CD4-positive, alpha-beta T cell treated with Interleukin-6 for 4 hours (primary cell): Measurements from ENCODE around the gene RASGEF1B.

Experiments
- DNase-seq: peaks from one replicate; pipeline ENCODE4 v3.0.0-alpha.2; 2020; ENCODE audit warnings: mixed read lengths

Gene RASGEF1B

DNA sequence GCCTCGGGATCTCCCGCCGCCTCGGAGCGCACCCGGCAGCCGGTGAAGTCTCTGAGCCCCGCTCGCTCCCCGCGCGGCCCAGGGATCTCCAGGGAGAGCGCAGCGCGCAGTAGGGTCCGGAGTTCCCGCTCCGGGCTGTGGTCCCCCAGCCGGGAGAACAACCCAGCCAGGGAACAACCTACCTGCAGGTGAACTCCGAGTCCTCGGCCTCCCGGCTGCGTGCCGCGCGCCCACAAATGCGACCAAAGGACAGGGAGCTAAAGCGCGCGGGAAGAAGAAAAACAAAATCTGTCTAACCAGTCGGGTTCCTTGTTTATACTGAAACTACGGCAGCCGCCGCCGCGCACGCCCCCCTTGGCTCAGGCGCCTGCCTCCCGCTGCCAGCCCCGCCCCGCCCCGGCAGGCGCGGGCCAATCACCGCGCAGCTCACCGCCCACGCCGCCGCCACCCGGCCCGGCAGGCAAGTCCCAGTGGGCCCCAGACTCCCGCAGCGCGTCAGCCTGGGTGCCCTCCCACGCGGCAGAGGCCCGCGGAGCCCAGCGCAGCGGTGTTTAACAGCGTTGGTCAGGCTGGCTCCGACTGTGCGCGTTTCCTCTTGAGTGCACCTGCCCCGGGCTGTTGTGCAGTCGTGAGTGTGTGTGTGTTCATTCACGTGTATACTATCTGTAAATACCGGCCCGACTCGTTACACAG lies at the start of gene RASGEF1B:
RASGEF1B (minus strand) TSS at position 320 of the 693 bp plus-strand sequence. CDS start 12,399 bp downstream, outside the sequence.
- DNase-seq: peak; percentile 94

DNA sequence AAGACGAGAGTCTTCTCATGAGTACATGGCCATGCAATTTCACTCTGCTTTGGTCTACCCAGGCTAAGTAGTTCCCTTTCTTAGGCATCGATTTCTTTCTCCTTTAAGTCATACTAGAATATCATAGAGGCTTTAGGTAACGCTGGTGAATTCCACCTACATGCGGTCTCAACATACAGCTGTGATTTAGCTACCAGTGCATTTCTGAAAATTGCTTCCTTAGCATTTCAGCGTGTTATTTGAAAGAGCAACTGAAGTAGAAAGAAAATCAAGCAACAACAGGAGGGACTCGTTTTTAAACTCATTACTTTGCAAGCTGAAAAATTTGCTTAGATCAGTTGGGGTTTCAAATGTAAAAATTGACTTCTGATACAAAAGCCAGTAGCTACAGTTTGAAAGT lies 48.1 kb upstream of the RASGEF1B start:
- DNase-seq: no peak

DNA sequence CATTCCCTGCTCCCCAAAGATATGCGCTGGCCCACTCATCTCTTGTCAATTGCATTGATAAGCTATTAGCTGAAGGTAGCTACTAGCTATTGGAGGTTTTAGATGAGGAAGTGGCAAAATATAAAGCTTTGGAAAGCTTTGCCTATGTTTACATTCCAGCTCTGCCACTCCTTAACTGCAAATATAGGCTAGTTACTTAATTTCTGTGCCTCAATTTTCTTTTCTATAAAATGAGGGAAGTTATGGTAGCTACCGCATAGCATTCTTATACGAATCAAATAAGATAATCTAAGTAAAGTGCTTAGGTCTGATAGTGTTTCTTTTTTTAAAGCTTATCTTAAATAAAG lies 47.7 kb upstream of the RASGEF1B start:
- DNase-seq: no peak

DNA sequence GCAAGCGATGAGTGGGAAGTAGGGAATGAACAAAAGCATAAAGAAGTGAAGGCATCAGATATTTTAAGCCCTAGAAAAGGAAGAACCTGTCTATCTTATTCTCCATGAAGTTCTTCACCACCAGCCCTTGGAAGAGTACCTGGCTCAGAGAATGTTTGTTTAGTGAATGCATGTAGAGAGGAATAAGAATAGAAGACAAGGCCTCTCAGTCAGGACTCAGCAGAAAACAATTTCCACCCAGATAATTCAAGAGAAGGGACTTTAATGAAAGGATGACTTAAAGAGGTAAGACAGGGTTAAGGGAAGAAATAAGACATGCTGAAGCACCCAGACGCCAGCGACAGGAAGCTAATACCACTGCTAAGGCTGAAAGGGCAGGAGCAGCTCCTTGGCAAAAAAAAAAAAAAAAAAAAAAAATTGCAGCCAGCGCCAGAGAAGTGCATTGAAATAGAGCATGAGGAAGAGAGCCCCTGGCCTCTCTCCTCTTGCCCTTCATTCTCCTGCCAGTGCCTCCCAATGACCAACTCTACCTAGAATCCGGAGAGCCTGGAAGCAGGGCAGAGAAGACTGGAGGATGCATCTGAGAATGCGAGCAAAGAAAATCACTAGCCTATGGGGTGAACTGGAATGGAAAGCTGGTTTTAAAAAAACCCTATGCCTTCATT lies 47.2 kb upstream of the RASGEF1B start:
- no peak for DNase-seq

DNA sequence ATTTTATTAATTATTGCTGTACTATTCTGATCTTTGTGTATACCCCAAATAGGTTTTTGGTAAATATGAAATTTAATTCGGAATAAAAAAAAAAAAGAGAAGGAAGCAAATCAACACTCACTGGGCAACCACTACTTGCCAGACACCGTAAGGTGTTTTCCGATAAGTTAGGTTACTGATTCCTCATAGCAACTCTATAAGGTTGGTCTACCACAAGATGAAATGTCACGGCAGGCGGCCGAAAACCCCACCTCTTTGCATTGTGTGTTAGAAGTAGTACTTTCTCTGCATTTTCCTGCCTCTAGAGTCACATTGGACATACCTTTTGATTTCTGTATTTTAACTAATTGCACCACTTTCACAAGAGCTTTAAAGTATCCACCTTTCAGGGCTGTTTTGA lies 44.5 kb upstream of the RASGEF1B start:
- no peak for DNase-seq

DNA sequence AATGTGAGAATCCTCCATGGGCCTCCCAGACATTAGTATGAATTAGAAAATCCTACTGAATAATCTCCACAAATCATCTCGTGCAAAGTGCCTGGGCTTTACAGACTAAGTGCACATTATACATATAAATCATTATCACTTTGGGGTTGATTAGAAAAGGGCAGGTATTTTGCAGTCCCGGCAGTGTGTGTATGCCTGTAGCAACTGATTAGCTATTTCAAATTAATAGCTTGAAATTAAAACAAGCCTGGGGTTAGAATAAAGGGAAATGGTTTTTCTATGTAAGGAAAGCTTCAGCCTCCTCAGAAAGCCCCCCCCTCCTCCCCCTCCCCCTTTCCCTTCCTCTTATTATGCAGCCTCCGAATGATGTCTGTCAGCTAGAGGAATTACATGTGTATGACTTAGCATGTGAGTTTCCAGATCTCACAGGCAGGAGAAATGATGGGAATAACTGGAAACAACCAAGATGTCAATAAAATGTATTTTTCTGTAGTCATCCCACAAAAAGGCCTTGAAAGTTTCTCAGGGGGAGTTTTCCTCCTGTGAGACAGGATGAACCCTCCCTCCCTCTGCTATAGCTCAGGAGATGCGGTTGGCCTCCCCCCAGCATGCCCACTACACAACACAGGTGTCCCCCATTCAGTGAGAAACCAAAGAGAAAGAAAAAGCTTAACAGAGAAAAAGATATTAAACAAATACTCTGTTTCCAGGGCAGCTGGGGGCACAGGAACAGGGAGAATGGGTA lies 41.2 kb upstream of the RASGEF1B start:
- no peak for DNase-seq

DNA sequence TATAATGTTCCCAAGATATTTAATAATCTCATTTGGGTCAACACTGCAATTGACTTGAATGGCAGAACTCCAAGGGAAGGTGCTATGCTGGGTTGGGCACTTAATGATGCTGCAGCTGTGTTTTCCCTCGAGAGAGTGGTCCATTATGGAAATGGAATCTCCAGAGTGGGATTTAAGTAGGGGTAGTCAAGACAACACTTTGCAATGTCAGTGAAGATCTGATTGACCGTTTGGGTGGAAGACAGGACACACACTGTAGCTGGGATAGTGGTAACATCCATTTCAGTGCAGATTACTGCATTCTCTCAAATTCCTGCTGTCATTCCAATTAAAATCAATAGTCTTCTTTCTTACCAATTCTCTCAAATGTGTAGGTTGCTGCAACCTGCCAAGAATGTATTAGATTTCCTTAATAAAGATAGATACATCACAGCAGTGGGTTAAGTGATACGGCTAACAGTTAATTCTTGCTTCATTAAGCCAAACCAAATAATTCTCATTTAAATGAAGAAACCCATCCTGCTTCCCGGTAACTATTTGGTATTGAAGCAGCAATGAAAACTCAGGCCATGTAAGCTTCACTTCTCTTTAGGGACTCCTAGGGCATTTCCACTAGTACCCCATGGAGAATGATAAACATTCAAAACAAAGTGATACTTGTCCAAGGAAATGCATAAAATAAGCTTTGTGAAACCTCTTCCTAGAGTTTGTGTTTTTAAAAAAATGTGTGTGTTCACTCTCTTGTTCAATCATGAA lies 40.5 kb upstream of the RASGEF1B start:
- DNase-seq: no peak

DNA sequence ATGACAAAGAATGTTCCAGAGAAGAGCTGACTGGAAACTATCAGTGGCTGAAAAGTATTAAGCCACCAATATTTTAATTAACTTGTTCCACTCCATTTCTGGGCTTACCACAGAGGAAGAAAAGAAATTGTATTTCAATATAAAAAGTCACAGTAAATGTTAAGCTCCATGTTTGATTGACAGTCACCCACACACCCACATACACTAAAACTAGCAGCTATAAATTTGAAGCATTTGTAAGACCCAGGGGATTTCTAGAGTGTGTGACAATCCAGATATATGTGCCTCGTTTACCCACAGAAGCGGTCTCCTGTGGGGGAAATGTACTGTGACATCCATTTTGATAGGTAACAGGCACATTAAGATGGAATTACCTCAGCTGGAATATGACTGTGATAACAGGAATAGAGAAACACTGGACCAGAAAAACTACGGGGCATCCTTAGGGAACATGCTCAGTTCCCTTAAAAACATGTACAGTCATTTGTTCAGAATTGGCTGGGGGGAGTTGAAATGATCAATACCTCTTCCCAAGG lies 39.0 kb upstream of the RASGEF1B start:
- DNase-seq: no peak

DNA sequence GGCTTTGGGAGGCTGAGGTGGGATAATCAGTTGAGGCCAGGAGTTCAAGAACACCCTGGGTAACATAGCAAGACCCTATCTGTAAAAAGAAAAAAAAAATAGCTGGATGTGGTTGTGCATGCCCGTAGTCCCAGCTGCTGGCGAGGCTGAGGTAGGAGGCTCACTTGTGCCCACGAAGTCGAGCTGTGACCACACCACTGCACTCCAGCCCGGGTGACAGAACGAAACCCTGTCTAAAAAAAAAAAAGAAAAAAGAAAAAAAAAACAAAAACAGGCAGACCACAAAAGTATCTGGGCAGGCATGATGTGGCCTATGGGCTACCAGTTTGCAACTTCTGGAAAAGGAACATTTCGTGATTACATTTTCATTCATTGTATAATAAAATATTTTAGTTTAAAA lies 38.1 kb upstream of the RASGEF1B start:
- no peak for DNase-seq

DNA sequence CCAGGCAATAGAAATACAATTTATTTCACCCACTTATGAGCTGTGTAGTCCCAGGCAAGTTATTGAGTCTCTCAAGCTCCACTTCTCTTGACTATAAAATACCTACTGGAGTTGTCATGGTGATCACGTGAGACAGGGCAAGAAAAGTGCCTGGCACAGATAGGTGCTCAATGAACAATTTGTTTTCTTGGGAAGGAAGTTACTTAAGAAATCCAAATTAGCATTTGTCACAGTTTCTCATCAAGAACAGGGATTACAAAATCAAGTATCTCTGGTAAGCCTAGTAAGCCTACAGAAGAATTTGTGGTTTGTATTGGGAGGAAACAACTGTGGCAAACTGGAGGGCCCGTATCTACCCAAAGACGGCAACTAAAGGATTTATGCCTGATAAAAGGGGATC lies 37.5 kb upstream of the RASGEF1B start:
- no peak for DNase-seq

DNA sequence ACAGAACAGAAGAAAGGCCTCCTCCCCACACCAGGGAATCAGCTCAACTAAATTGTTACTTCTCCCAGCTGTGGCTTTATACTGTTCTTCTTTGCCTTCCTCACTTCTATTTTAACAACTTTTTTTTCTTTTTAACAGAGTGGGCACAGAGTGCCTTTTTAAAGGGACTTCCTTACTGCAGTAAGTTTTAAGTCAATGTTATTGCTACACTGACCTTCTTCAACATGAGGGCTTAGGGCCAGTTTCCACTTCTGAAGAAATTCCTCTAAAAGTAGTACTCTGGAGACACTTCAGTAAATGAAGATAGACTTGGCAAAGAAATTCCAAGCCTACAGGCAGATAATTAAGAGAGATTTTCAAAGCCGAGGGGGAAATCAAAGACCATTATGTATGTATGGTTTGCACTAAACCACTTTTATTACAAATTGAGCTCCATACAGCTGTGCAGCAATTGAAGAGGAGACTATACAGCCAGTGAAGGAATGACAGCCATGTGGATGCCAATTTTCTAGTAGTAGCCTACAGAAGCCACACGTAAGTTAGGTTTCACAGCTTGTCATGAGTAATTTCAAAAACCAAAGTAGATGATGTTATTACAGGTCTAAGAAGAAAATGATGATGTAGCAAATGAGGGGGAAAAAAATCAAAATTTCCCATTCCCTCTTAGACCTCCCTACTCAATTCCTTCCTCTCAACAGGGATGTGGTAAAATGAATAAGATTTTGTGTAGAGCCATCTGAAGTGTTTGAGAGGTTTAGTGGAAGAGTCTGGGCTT lies 36.9 kb upstream of the RASGEF1B start:
- no peak for DNase-seq

DNA sequence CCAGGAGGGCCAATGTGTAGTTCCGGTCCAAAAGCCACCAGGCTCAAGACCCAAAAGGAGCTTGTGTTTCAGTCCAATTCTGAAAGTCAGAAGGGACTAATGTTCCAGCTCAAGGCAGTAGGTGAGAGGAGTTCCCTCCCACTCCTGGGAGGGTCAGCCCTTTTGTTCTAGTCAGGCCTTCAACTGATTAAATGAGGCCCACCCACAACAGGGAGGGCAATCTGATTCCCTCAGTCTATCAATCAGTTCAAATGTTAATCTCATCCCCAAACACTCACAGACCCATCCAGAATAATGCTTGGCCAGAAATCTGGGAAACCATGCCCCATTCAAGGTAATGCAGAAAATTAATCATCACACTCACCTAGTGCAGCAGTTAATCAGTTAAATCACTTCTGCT lies 35.8 kb upstream of the RASGEF1B start:
- DNase-seq: no peak

DNA sequence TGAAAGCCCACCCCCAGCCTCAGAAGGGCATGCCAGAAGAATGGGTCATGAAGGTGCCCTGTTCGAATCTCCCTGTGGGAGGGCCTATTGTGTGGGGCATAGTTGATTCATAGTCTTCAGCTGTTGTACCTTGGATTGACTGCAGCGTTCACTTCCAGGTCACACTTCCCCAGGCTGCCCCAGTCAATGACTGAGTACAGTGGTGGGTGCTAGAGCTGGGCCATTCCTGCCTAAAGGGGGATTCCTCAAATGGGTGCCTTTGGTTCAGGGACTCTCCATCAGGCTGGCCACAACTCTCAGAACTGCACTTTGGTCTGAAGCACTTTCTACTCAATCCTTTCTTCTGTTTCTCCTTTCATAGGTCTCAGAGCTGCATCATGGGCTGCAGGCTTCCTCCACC lies 35.0 kb upstream of the RASGEF1B start:
- DNase-seq: no peak

DNA sequence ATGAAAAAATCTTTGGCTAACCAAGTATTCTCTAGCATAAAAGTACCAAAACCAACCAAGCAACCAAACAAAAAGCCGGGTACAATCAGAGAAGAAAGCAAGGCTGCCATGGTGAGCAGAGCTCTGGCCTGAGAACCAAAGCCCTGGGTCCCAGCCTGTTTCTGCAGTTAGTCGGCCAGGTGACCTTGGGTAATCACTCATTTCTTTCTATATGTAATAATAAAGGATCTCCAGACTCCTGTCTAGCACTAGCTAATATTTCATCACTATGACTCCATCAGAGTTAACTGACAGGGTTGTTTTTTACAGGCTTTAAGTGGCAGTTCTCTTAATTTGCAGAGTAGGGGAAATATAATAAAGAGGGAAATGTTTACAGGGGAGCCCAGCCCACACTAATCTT lies 34.0 kb upstream of the RASGEF1B start:
- DNase-seq: no peak

DNA sequence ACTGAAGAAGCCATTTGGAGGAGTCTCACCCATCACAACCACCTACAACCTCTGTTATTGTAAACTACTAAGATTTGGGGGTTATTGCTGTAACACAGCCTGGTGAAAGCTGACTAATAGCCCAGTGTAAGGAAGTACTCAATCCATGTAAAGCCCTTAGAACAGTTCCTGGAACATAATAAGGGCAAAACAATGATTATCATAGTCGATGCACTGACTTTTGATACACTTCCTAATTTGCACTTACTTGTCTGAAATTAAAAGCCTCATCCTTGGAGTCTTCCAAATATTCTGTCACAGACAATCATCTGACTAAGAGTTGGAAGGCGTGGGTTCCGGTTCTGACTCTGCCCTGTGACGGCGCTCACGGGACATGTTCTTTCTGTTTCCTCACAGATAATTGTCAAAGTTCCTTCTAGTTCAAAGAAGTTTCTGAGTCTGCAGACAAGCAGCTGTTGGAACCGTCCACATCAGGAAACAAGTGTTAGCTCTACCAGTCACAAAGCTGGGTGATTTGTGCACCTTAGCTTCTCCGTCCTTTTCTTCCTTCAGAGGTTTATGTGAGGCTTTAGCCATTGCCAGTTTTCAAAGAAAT lies 33.4 kb upstream of the RASGEF1B start:
- peak; percentile 77 for DNase-seq

DNA sequence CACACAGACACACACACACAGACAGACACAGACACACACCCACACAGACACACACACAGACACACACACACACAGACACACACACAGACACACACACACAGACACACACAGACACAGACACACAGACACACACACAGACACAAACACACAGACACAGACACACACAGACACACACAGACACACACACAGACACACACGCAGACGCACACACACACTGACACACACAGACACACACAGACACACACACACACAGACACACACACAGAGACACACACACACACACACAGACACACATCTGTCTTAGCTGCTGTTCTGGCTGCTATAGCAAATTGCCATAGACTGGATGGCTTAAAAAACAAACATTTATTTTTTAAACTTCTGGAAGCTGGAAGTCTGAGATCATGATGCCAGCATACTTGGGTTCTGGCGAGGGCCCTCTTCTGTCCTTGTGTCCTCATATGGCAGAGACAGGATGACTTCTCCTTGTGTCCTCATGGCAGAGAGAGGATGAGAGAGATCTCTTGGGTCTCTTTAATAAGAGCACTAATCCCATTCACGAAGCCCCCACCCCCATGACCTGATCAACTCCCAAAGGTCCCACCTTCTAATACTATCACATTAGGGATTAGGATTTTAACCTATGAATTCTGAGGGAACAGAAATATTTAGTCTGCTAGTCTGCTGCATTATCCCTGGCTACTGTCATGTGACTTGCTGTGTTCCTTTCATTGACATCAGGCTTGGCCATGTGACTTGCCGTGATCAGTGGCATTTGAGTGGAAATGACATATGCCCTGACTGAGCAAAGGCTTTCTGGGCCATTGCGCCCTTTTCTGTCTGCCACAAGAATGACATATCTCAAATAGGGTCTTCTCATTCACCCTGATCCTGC lies 32.7 kb upstream of the RASGEF1B start:
- DNase-seq: no peak

DNA sequence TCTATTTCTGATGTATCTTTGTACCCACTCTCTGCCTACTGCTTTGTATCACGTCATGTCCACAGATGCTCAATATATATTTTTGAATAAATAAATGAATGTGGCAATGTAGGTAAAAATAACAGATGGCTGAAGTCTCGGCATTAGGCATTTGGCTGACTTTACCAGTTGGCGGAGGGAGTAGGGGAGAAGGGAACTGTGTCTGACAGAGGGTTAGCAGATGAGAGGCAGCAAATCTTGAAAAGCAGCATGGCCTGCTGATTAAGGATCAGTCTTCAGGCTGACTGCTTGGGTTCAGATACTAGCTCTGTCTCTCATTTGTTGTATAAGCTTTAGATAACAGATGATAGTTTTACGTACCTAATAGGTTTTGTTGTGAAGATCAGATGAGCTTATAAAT lies 31.9 kb upstream of the RASGEF1B start:
- no peak for DNase-seq

DNA sequence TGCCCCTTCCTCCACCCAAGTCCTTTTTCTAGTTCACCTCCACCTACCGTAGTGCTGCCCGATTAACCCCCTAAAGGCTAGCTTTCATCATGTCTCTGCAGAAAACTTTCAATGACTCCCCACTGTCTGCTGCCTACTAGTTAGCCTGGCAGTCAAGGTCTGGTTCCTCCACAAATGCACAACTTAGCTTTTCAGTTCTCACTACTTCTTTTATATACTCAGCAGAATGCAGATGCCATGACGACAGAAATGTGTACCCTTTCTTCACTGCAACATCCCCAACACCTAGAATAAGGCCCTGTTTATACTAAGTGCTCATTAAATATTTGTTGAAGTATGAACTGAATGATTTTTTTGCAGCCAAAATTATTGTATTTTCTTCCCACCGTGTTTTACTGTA lies 30.9 kb upstream of the RASGEF1B start:
- DNase-seq: no peak

DNA sequence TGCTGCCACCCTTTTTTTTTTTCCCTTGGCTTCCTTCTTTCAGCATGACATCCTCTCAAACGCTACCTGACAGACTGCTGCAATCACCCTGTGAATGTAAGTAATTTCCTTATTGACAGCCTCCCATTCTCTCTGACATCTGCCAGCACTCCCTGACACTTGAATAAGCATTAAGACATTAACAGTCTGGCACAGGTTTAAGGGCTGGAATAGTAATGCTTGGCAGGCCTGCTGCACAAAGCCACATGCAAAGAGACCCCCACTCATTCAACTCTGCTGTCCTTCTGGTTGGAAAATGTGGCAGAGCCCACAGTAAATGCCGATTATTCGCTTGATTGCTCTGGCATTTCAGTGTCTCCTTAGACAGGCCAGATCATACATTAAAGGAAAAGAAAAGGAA lies 28.1 kb upstream of the RASGEF1B start:
- DNase-seq: no peak

DNA sequence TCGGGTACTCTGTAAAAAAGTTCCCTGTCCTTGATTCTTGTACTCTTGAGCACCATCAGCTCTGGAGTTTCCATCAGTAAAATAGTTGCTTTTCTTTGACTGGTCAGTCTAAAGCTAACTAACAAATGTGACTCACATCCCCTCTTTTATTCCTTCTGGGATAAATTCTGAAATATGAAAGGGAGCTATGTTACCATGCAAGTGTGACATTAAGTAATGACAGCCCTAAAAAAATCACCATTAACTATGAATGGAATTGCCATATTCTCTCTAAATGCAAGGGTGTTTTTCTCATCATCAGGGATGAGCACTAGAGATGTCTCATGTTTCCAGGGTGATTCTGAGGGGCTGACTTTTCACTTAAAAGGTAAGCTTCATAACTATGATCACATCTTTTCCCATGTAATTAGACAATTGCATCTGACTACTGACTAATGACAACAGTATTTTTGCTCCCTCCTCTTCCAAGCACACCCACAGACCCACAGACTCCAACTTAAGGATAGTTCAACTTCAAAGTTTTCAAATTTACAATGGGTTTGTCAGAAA lies 26.9 kb upstream of the RASGEF1B start:
- no peak for DNase-seq

DNA sequence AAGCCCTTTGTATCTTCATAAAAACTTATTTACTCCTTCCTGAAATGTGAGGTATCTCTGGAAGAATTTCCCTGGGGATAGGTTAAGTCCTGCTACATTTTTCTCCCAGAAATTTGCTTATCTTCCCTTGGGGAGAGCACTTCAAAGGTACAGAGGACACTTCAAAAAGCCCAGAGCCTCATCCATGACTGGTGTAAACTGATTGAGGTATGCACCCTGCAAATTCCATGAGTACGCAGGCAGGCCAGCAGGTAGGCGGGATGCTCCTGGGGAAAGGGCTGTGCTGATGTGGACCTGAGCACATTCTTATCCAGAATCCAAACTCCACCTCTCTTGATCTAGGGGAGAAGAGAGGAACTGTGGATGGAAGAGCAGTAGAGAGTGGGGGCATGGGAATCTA lies 26.3 kb upstream of the RASGEF1B start:
- no peak for DNase-seq
